Measurements from ENCODE around the gene CACYBP. TPM values are rescaled to one million over a fixed set of nuclear protein-coding genes. Genes with fewer than 3 reads are reported as not detected.

CACYBP gene
- polyA plus RNA-seq, 1 donor from 2014 or later: 484 TPM

GRCh38 chr1:174966008-174966572 is 33.7 kb upstream of the CACYBP start:
- peaks cover 7% of the 10 kb centered on the region for H3K36me3 ChIP-seq (ENCODE audit: insufficient read depth, low read length)
- H2AFZ ChIP-seq (ENCODE audit: low read depth, low read length): no peak overlapping the region
- no peak overlapping the region for H3K4me2 ChIP-seq (ENCODE audit: low read length)
- no peaks in the 10 kb centered on the region for H3K27me3 ChIP-seq (ENCODE audit: insufficient read depth, low read depth, low read length)
- no peak overlapping the region for H3K9ac ChIP-seq (ENCODE audit: low read length)
- H3K79me2 ChIP-seq (replicated peaks; ENCODE audit: insufficient read depth, low read length): no peaks in the 10 kb centered on the region
- no peak overlapping the region for H3K4me3 ChIP-seq (ENCODE audit: low read length)
- H3K9me2 ChIP-seq (ENCODE audit: insufficient read depth, low read length): no peaks in the 10 kb centered on the region
- TF ChIP-seq POLR2AphosphoS5 (IDR thresholded peaks at IDR 0.05): no peak
- no peak for TF ChIP-seq SMC3 (conservative IDR thresholded peaks at IDR 0.05; ENCODE audit: poor library complexity)
- no peak for TF ChIP-seq REST (IDR thresholded peaks at IDR 0.05; ENCODE audit: borderline replicate concordance)
- no peak for TF ChIP-seq RAD21 (conservative IDR thresholded peaks at IDR 0.05)
- TF ChIP-seq TAF1 (IDR thresholded peaks at IDR 0.05; ENCODE audit: low read depth): no peak
- no peak for TF ChIP-seq CTCF (IDR thresholded peaks at IDR 0.05; ENCODE audit: poor library complexity, severe bottlenecking)
- no peaks in the 10 kb centered on the region for H3K9me3 ChIP-seq (ENCODE audit: low read length)
- H4K20me1 ChIP-seq (ENCODE audit: insufficient read depth): no peaks in the 10 kb centered on the region
- H3F3A ChIP-seq (ENCODE audit: insufficient read depth, low read length, poor library complexity, severe bottlenecking): no peaks in the 10 kb centered on the region
- no peak overlapping the region for H3K27ac ChIP-seq (ENCODE audit: low read length)

- Histone ChIP-seq H3K27me3 (ENCODE audit: insufficient read depth, low read depth, low read length) (no peaks in the 10 kb centered on the region), H3K79me2 (replicated peaks; ENCODE audit: insufficient read depth, low read length) (no peaks in the 10 kb centered on the region), H4K20me1 (ENCODE audit: insufficient read depth) (no peaks in the 10 kb centered on the region), H3K9ac (ENCODE audit: low read length) (no peak overlapping the region), H3F3A (ENCODE audit: insufficient read depth, low read length, poor library complexity, severe bottlenecking) (no peaks in the 10 kb centered on the region), H3K9me3 (ENCODE audit: low read length) (no peaks in the 10 kb centered on the region), H3K27ac (ENCODE audit: low read length) (no peak overlapping the region), H3K4me2 (ENCODE audit: low read length) (no peak overlapping the region), H3K9me2 (ENCODE audit: insufficient read depth, low read length) (no peaks in the 10 kb centered on the region), H3K36me3 (ENCODE audit: insufficient read depth, low read length) (peaks cover 7% of the 10 kb centered on the region), H3K4me3 (ENCODE audit: low read length) (no peak overlapping the region), H2AFZ (ENCODE audit: low read depth, low read length) (no peak overlapping the region)
- TF ChIP-seq REST (IDR thresholded peaks at IDR 0.05; ENCODE audit: borderline replicate concordance) (no peak), RAD21 (conservative IDR thresholded peaks at IDR 0.05) (no peak), SMC3 (conservative IDR thresholded peaks at IDR 0.05; ENCODE audit: poor library complexity) (no peak), EP300 (conservative IDR thresholded peaks at IDR 0.05; ENCODE audit: poor library complexity, severe bottlenecking) (no peak), MXI1 (conservative IDR thresholded peaks at IDR 0.05; ENCODE audit: poor library complexity, severe bottlenecking) (no peak), POLR2AphosphoS5 (IDR thresholded peaks at IDR 0.05) (no peak), EZH2 (IDR thresholded peaks at IDR 0.05; ENCODE audit: borderline replicate concordance, insufficient read depth, low read length, poor library complexity, severe bottlenecking) (no peak), TAF1 (IDR thresholded peaks at IDR 0.05; ENCODE audit: low read depth) (no peak), CTCF (IDR thresholded peaks at IDR 0.05; ENCODE audit: poor library complexity, severe bottlenecking) (no peak)
These were observed 31.7 kb upstream of the CACYBP start for GRCh38 chr1:174967845-174968705.

All from neural cell (in vitro differentiated cells).